HUES64 (cell line): ENCODE results near the gene TPSAB1.

Source experiments
- H3K27ac ChIP-seq: 2 replicates; pipeline ENCODE4 v1.7.0; 2013; ENCODE audit warnings: low read depth, low read length, inconsistent platforms
- H3K27me3 ChIP-seq: 2 replicates; pipeline ENCODE4 v1.6.1; 2013; ENCODE audit warnings: mild to moderate bottlenecking, low read length; ENCODE audit not compliant: insufficient read depth
- H3K36me3 ChIP-seq: 2 replicates; pipeline ENCODE4 v1.6.1; 2013; ENCODE audit warnings: mild to moderate bottlenecking, low read length; ENCODE audit not compliant: insufficient read depth
- H3K4me1 ChIP-seq: 2 replicates; pipeline ENCODE4 v1.6.1; 2013; ENCODE audit warnings: mild to moderate bottlenecking, low read length, moderate library complexity; ENCODE audit not compliant: insufficient read depth
- H3K4me3 ChIP-seq: 2 replicates; pipeline ENCODE4 v1.5.1; 2013; ENCODE audit warnings: mild to moderate bottlenecking, low read length, moderate library complexity
- H3K9ac ChIP-seq: 2 replicates; pipeline ENCODE4 v1.6.1; 2013; ENCODE audit warnings: mild to moderate bottlenecking, low read depth, low read length
- H3K9me3 ChIP-seq: 2 replicates; pipeline ENCODE4 v1.6.1; 2013; ENCODE audit warnings: low read depth, low read length; ENCODE audit not compliant: insufficient read depth
- WGBS: fragments of 150-250, 120-280 bp; methylation state at CpG from one replicate; pipeline ENCODE4 v1.1.7; 2013; ENCODE audit warnings: missing lambda C conversion rate; 5-methylcytosine and 5-hydroxymethylcytosine counted together

TPSAB1 gene

GRCh38 chr16:1283296-1283695 lies 42.8 kb downstream of the TPSAB1 start:
- peaks cover 14% of the 10 kb centered on the region for H3K27me3 ChIP-seq

GRCh38 chr16:1283996-1284616 lies 43.6 kb downstream of the TPSAB1 start:
- 86% methylated on average over 16 of the region's 16 CpGs for WGBS
- no peak overlapping the region for H3K27ac ChIP-seq
- no peaks in the 10 kb centered on the region for H3K36me3 ChIP-seq
- peaks cover 21% of the 10 kb centered on the region for H3K27me3 ChIP-seq
- H3K4me3 ChIP-seq, result no peak overlapping the region
- peaks cover 7% of the 10 kb centered on the region; the same call in 1 of the 2 replicates for H3K4me1 ChIP-seq
- H3K9ac ChIP-seq, result no peak overlapping the region
- H3K9me3 ChIP-seq, result no peaks in the 10 kb centered on the region

More at GRCh38 chr16:1283296-1283695, 42.8 kb downstream of the TPSAB1 start:
- H3K9ac ChIP-seq, result no peak overlapping the region
- peaks cover 10% of the 10 kb centered on the region for H3K4me1 ChIP-seq
- H3K4me3 ChIP-seq, result no peak overlapping the region
- WGBS, result 57% methylated on average over 17 of the region's 17 CpGs
- no peak overlapping the region for H3K27ac ChIP-seq
- H3K36me3 ChIP-seq, result no peaks in the 10 kb centered on the region
- H3K9me3 ChIP-seq, result no peaks in the 10 kb centered on the region

DNA sequence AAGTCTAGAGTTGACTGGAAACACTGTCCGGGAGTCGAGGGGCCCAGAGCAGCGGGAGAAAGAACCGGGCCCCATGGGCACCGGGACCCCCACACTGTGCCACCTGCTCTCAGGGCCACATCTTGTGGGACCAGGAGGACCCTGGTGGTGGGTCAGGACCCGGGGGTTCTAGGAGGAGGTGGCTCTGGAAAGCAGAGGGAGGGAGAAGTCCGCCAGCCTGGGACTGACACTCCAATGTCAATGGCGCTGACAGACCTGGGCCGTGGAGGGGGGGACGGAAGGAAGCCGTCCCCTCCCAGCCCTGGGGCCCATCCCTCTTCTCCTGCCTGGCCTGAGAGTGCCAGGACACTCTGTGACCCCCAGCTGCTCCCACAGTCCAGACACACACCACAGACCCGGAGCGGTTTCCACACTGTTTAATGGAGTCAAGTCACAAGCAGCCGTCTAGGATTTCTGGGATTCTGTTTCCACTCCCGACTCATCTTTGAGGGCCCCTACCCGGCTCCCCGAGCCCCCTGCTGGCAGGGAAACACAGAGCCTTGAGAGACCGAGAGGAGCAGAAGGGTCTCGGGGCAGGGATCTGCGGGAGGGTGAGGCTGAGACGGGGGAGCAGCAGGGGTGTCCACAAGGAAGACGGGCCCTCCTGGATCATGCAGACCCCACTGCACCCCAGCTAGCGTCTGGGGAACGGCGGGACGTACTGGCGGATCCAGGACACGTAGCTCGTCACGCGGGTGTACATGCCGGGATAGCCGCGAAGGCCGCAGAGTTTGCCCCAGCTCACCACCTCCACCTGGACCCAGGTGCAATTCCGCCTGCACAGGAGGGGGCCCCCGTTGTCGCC lies 45.4 kb downstream of the TPSAB1 start:
- H3K27ac ChIP-seq, result no peak overlapping the region
- no peak overlapping the region for H3K9ac ChIP-seq
- H3K4me1 ChIP-seq, result peaks cover 11% of the 10 kb centered on the region; the same call in 1 of the 2 replicates
- H3K36me3 ChIP-seq, result no peaks in the 10 kb centered on the region
- H3K9me3 ChIP-seq, result no peaks in the 10 kb centered on the region
- H3K27me3 ChIP-seq, result peaks cover 39% of the 10 kb centered on the region
- H3K4me3 ChIP-seq, result no peak overlapping the region
- 86% methylated on average over 38 of the region's 38 CpGs for WGBS

GRCh38 chr16:1286513-1287094 lies 46.1 kb downstream of the TPSAB1 start:
- no peaks in the 10 kb centered on the region for H3K9me3 ChIP-seq
- peaks cover 13% of the 10 kb centered on the region; the same call in 1 of the 2 replicates for H3K4me1 ChIP-seq
- no peaks in the 10 kb centered on the region for H3K36me3 ChIP-seq
- H3K9ac ChIP-seq, result no peak overlapping the region
- H3K27me3 ChIP-seq, result peaks cover 46% of the 10 kb centered on the region
- no peak overlapping the region for H3K27ac ChIP-seq
- 89% methylated on average over 25 of the region's 25 CpGs for WGBS
- H3K4me3 ChIP-seq, result no peak overlapping the region

DNA sequence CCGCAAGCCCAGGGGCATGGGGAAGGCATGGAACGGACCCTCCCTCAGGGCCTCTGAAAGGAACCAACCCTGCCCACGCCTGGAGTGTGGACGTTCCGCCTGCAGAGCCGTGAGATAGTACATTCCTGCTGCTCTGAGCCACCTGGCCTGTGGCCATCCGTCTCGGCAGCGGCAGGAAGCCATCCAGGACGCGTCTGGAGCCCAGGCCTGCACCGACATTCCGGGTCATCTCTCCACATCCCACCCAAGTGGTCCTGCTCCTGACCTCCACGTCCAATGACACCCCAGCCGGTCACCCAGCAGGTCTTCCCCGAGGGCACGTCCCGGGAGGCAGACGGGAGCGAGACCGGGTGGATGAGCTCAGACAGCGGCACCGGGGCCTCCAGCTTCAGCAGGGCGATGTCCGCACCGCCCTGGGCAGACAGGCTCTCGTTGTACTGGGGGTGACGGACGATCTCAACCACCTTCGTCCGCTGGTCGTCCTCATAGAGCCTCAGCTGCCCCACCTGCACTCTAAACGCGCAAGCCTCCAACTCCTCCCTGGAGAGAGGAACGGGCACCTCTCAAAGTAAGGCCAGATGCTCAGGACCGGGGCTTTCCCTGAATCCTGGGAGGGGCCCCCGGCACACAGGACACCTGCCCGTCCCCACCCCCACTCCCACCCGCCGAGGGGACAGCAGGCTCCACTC lies 47.6 kb downstream of the TPSAB1 start:
- WGBS, result 82% methylated on average over 40 of the region's 40 CpGs
- H3K27ac ChIP-seq, result no peak overlapping the region
- no peak overlapping the region for H3K9ac ChIP-seq
- no peak overlapping the region for H3K4me3 ChIP-seq
- peaks cover 50% of the 10 kb centered on the region for H3K27me3 ChIP-seq
- H3K4me1 ChIP-seq, result peaks cover 13% of the 10 kb centered on the region; the same call in 1 of the 2 replicates
- no peaks in the 10 kb centered on the region for H3K36me3 ChIP-seq
- H3K9me3 ChIP-seq, result no peaks in the 10 kb centered on the region

GRCh38 chr16:1288813-1289476 lies 48.4 kb downstream of the TPSAB1 start:
- Histone ChIP-seq H3K27me3 (peaks cover 48% of the 10 kb centered on the region), H3K4me1 (0 out of 2 replicates have a peak, but pooled peaks cover 7% of the 10 kb centered on the region), H3K9me3 (no peaks in the 10 kb centered on the region), H3K27ac (no peak overlapping the region), H3K36me3 (no peaks in the 10 kb centered on the region), H3K4me3 (no peak overlapping the region; the same call in 1 of the 2 replicates), H3K9ac (no peak overlapping the region)
- WGBS, result 47% methylated on average over 17 of the region's 20 CpGs

- Histone ChIP-seq H3K9ac (no peak overlapping the region), H3K4me1 (peaks cover 7% of the 10 kb centered on the region; the same call in 1 of the 2 replicates), H3K4me3 (peak overlapping the region; percentile 52), H3K27ac (no peak overlapping the region), H3K36me3 (no peaks in the 10 kb centered on the region), H3K9me3 (no peaks in the 10 kb centered on the region), H3K27me3 (peaks cover 45% of the 10 kb centered on the region)
- WGBS, result 6% methylated on average over 16 of the region's 17 CpGs
These were observed 49.0 kb downstream of the TPSAB1 start for GRCh38 chr16:1289477-1289866.

DNA sequence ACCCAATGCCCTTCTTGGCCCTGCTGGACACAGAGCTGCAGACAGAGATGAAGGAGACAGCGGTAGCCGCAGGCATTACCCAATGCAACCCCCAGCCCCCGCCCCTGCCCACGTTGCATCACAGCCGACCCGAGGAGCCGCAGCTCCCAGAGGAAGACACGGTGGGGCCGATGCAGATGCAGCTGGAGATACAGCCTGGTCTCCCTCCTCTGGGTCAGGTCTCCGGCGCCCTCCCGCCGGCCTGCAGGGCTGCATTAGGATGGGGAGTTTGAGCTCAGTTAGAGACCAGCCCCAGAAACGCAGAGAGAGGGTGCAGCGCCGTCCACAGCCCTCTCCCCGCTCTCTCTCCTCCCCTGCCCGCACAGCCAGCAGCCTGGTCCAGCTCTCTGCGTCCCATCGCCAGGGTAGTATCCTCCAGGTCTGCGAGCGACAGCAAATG lies 49.6 kb downstream of the TPSAB1 start:
- Histone ChIP-seq H3K27ac (no peak overlapping the region), H3K9me3 (no peaks in the 10 kb centered on the region), H3K36me3 (no peaks in the 10 kb centered on the region), H3K4me3 (peak overlapping the region; percentile 52), H3K4me1 (peaks cover 7% of the 10 kb centered on the region; the same call in 1 of the 2 replicates), H3K27me3 (peaks cover 45% of the 10 kb centered on the region), H3K9ac (no peak overlapping the region)
- WGBS, result 11% methylated on average over 22 of the region's 22 CpGs

- Histone ChIP-seq H3K27ac (no peak overlapping the region), H3K9ac (no peak overlapping the region; the same call in 1 of the 2 replicates), H3K4me1 (peaks cover 7% of the 10 kb centered on the region; the same call in 1 of the 2 replicates), H3K9me3 (no peaks in the 10 kb centered on the region), H3K4me3 (no peak overlapping the region), H3K27me3 (peaks cover 45% of the 10 kb centered on the region), H3K36me3 (no peaks in the 10 kb centered on the region)
- WGBS, result 86% methylated on average over 26 of the region's 29 CpGs
These were observed 50.5 kb downstream of the TPSAB1 start for GRCh38 chr16:1290860-1291575.

- 76% methylated on average over 17 of the region's 17 CpGs for WGBS
- Histone ChIP-seq H3K27me3 (peaks cover 45% of the 10 kb centered on the region), H3K4me3 (no peak overlapping the region), H3K36me3 (no peaks in the 10 kb centered on the region), H3K4me1 (peaks cover 7% of the 10 kb centered on the region; the same call in 1 of the 2 replicates), H3K9me3 (no peaks in the 10 kb centered on the region), H3K27ac (no peak overlapping the region), H3K9ac (no peak overlapping the region)
These were observed 51.1 kb downstream of the TPSAB1 start for GRCh38 chr16:1291576-1291974.
